T-helper 2 cell treated with Interferon-gamma antibody and Interleukin-4, amounts not matched to agents 5 μg/mL and 100 μg/mL, for 36 hours (primary cell): ENCODE results near the gene STIM1.
A peak's percentile ranks its signal among the peaks of the same experiment; 100 is the strongest.
"Not testable (repeated sequence)": the region's sequence is repeated elsewhere in the genome, so short reads cannot be mapped to it uniquely, and the experiment has no call there.

ENCODE experiments used
- DNase-seq: peaks from one replicate; pipeline ENCODE4 v3.0.0; 2021; ENCODE audit warnings: low spot score
- H3K27ac Mint-ChIP-seq: one replicate; pipeline ENCODE4 v1.8.0; 2021; ENCODE audit warnings: mild to moderate bottlenecking, mixed read lengths
- H3K27me3 Mint-ChIP-seq: one replicate; pipeline ENCODE4 v1.8.0; 2021; ENCODE audit warnings: low read depth, mixed read lengths
- H3K36me3 Mint-ChIP-seq: one replicate; pipeline ENCODE4 v1.8.0; 2021; ENCODE audit warnings: low read depth, mixed read lengths
- H3K4me1 Mint-ChIP-seq: one replicate; pipeline ENCODE4 v1.8.0; 2021; ENCODE audit warnings: low read depth, mixed read lengths
- H3K4me3 Mint-ChIP-seq: one replicate; pipeline ENCODE4 v1.8.0; 2022; ENCODE audit warnings: mild to moderate bottlenecking, moderate library complexity, mixed read lengths
- H3K9me3 Mint-ChIP-seq: one replicate; pipeline ENCODE4 v1.8.0; 2021; ENCODE audit warnings: mixed read lengths

The STIM1 gene

GRCh38 chr11:3995949-3996554 is 140.6 kb downstream of the STIM1 start:
- H3K9me3 Mint-ChIP-seq = peaks cover 40% of the 10 kb centered on the region
- H3K36me3 Mint-ChIP-seq = peaks cover 47% of the 10 kb centered on the region
- H3K27ac Mint-ChIP-seq = peak overlapping the region; percentile 2
- H3K27me3 Mint-ChIP-seq = no peaks in the 10 kb centered on the region
- peaks cover 16% of the 10 kb centered on the region for H3K4me1 Mint-ChIP-seq
- DNase-seq = no peak
- H3K4me3 Mint-ChIP-seq = peak overlapping the region; percentile 32

- Mint-ChIP-seq H3K4me3 (no peak overlapping the region), H3K9me3 (peaks cover 40% of the 10 kb centered on the region), H3K27me3 (no peaks in the 10 kb centered on the region), H3K36me3 (peaks cover 44% of the 10 kb centered on the region), H3K27ac (no peak overlapping the region), H3K4me1 (peaks cover 16% of the 10 kb centered on the region)
- no peak for DNase-seq
These were observed 141.2 kb downstream of the STIM1 start for GRCh38 chr11:3996651-3997050.

- H3K4me3 Mint-ChIP-seq, H3K27ac Mint-ChIP-seq, H3K9me3 Mint-ChIP-seq, H3K27me3 Mint-ChIP-seq, DNase-seq, H3K36me3 Mint-ChIP-seq: not testable (repeated sequence)
- H3K4me1 Mint-ChIP-seq = peaks cover 12% of the 10 kb centered on the region
These were observed 149.3 kb downstream of the STIM1 start for GRCh38 chr11:4004753-4005152.

GRCh38 chr11:4006946-4007680 is 151.6 kb downstream of the STIM1 start:
- H3K27ac Mint-ChIP-seq = peak overlapping the region; percentile 24
- peaks cover 10% of the 10 kb centered on the region for H3K9me3 Mint-ChIP-seq
- H3K36me3 Mint-ChIP-seq = peaks cover 16% of the 10 kb centered on the region
- peaks cover 12% of the 10 kb centered on the region for H3K4me1 Mint-ChIP-seq
- H3K27me3 Mint-ChIP-seq = no peaks in the 10 kb centered on the region
- no peak overlapping the region for H3K4me3 Mint-ChIP-seq
- DNase-seq = no peak

GRCh38 chr11:4008116-4008515 is 152.7 kb downstream of the STIM1 start:
- H3K4me1 Mint-ChIP-seq = peaks cover 19% of the 10 kb centered on the region
- H3K36me3 Mint-ChIP-seq = peaks cover 21% of the 10 kb centered on the region
- no peak for DNase-seq
- H3K27ac Mint-ChIP-seq = no peak overlapping the region
- no peaks in the 10 kb centered on the region for H3K27me3 Mint-ChIP-seq
- H3K9me3 Mint-ChIP-seq = peaks cover 10% of the 10 kb centered on the region
- H3K4me3 Mint-ChIP-seq = no peak overlapping the region

GRCh38 chr11:4016602-4017001 is 161.1 kb downstream of the STIM1 start:
- not testable (repeated sequence) for H3K9me3 Mint-ChIP-seq, H3K27me3 Mint-ChIP-seq, H3K4me3 Mint-ChIP-seq, H3K27ac Mint-ChIP-seq, DNase-seq
- peaks cover 41% of the 10 kb centered on the region for H3K4me1 Mint-ChIP-seq
- peaks cover 19% of the 10 kb centered on the region for H3K36me3 Mint-ChIP-seq

GRCh38 chr11:4017129-4017528 is 161.7 kb downstream of the STIM1 start:
- peaks cover 41% of the 10 kb centered on the region for H3K4me1 Mint-ChIP-seq
- no peak for DNase-seq

GRCh38 chr11:4018641-4019040 is 163.2 kb downstream of the STIM1 start:
- Mint-ChIP-seq H3K9me3 (peaks cover 5% of the 10 kb centered on the region), H3K4me1 (peaks cover 38% of the 10 kb centered on the region)

More at GRCh38 chr11:4017129-4017528, 161.7 kb downstream of the STIM1 start:
- Mint-ChIP-seq H3K4me3 (no peak overlapping the region), H3K9me3 (peaks cover 5% of the 10 kb centered on the region), H3K36me3 (peaks cover 17% of the 10 kb centered on the region), H3K27me3 (no peaks in the 10 kb centered on the region), H3K27ac (no peak overlapping the region)

GRCh38 chr11:4019891-4020290 is 164.4 kb downstream of the STIM1 start:
- no peaks in the 10 kb centered on the region for H3K9me3 Mint-ChIP-seq
- H3K27ac Mint-ChIP-seq = no peak overlapping the region

More at GRCh38 chr11:4018641-4019040, 163.2 kb downstream of the STIM1 start:
- H3K27me3 Mint-ChIP-seq = no peaks in the 10 kb centered on the region
- no peak overlapping the region for H3K4me3 Mint-ChIP-seq
- H3K27ac Mint-ChIP-seq = no peak overlapping the region
- H3K36me3 Mint-ChIP-seq = peaks cover 17% of the 10 kb centered on the region
- DNase-seq = no peak

GRCh38 chr11:4022669-4023068 is 167.2 kb downstream of the STIM1 start:
- no peak for DNase-seq
- H3K36me3 Mint-ChIP-seq = peaks cover 39% of the 10 kb centered on the region
- peaks cover 14% of the 10 kb centered on the region for H3K4me1 Mint-ChIP-seq
- H3K27ac Mint-ChIP-seq = no peak overlapping the region
- H3K9me3 Mint-ChIP-seq = no peaks in the 10 kb centered on the region
- H3K27me3 Mint-ChIP-seq = no peaks in the 10 kb centered on the region
- H3K4me3 Mint-ChIP-seq = no peak overlapping the region

More at GRCh38 chr11:4019891-4020290, 164.4 kb downstream of the STIM1 start:
- H3K4me3 Mint-ChIP-seq = no peak overlapping the region
- no peak for DNase-seq
- no peaks in the 10 kb centered on the region for H3K27me3 Mint-ChIP-seq
- H3K4me1 Mint-ChIP-seq = peaks cover 30% of the 10 kb centered on the region
- H3K36me3 Mint-ChIP-seq = peaks cover 25% of the 10 kb centered on the region

GRCh38 chr11:4025248-4025966 is 169.9 kb downstream of the STIM1 start:
- DNase-seq = no peak
- Mint-ChIP-seq H3K27me3 (no peaks in the 10 kb centered on the region), H3K36me3 (peaks cover 41% of the 10 kb centered on the region), H3K9me3 (no peaks in the 10 kb centered on the region), H3K27ac (no peak overlapping the region), H3K4me3 (no peak overlapping the region), H3K4me1 (peaks cover 6% of the 10 kb centered on the region)

GRCh38 chr11:4025967-4026324 is 170.5 kb downstream of the STIM1 start:
- peaks cover 41% of the 10 kb centered on the region for H3K36me3 Mint-ChIP-seq
- no peak overlapping the region for H3K4me3 Mint-ChIP-seq
- DNase-seq = no peak
- no peak overlapping the region for H3K27ac Mint-ChIP-seq
- peaks cover 3% of the 10 kb centered on the region for H3K4me1 Mint-ChIP-seq
- H3K27me3 Mint-ChIP-seq = no peaks in the 10 kb centered on the region
- H3K9me3 Mint-ChIP-seq = no peaks in the 10 kb centered on the region

- no peak for DNase-seq
- H3K4me1 Mint-ChIP-seq = peaks cover 3% of the 10 kb centered on the region
- peaks cover 44% of the 10 kb centered on the region for H3K36me3 Mint-ChIP-seq
- H3K4me3 Mint-ChIP-seq = no peak overlapping the region
- H3K27ac Mint-ChIP-seq = no peak overlapping the region
- no peaks in the 10 kb centered on the region for H3K27me3 Mint-ChIP-seq
- peaks cover under 1% of the 10 kb centered on the region for H3K9me3 Mint-ChIP-seq
These were observed 170.9 kb downstream of the STIM1 start for GRCh38 chr11:4026389-4026788.

GRCh38 chr11:4027746-4028145 is 172.3 kb downstream of the STIM1 start:
- no peak overlapping the region for H3K27ac Mint-ChIP-seq
- no peaks in the 10 kb centered on the region for H3K4me1 Mint-ChIP-seq
- H3K9me3 Mint-ChIP-seq = peaks cover 5% of the 10 kb centered on the region
- H3K36me3 Mint-ChIP-seq = peaks cover 51% of the 10 kb centered on the region
- H3K4me3 Mint-ChIP-seq = no peak overlapping the region
- DNase-seq = no peak
- H3K27me3 Mint-ChIP-seq = no peaks in the 10 kb centered on the region
